Smooth muscle cell (in vitro differentiated cells): Measurements from ENCODE around the gene MINAR1. TPM values are rescaled to one million over a fixed set of nuclear protein-coding genes. Genes with fewer than 3 reads are reported as not detected.

Experiments
- DNase-seq: peaks from one replicate; lab custom pipeline; 2025; ENCODE audit not compliant: unreplicated experiment; lab: John Stamatoyannopoulos, UW
- H2AFZ ChIP-seq: fragments of 200-600 bp; sonication (generic); 2 replicates; pipeline ENCODE4 v1.6.0; 2016; ENCODE audit warnings: antibody characterized with exemption, low read depth, mild to moderate bottlenecking
- H3F3A ChIP-seq: fragments of 200-600 bp; sonication (generic); 2 replicates; pipeline ENCODE4 v1.6.0; 2017; ENCODE audit warnings: antibody characterized with exemption, low read depth
- H3K27ac ChIP-seq: fragments of 200-600 bp; sonication (generic); 2 replicates; pipeline ENCODE4 v1.5.1; 2016; ENCODE audit warnings: low read depth, mild to moderate bottlenecking
- H3K27me3 ChIP-seq: fragments of 200-600 bp; sonication (generic); 2 replicates; pipeline ENCODE4 v1.6.1; 2016; ENCODE audit warnings: low read depth, mild to moderate bottlenecking
- H3K36me3 ChIP-seq: fragments of 200-600 bp; sonication (generic); 2 replicates; pipeline ENCODE4 v1.5.1; 2016; ENCODE audit warnings: low read depth
- H3K4me1 ChIP-seq: fragments of 200-600 bp; sonication (generic); 2 replicates; pipeline ENCODE4 v1.5.1; 2016; ENCODE audit warnings: low read depth
- H3K4me2 ChIP-seq: fragments of 200-600 bp; sonication (generic); 2 replicates; pipeline ENCODE4 v1.6.0; 2016; ENCODE audit warnings: mild to moderate bottlenecking
- H3K4me3 ChIP-seq: fragments of 200-600 bp; sonication (generic); 2 replicates; pipeline ENCODE4 v1.5.1; 2016; ENCODE audit warnings: mild to moderate bottlenecking
- H3K79me2 ChIP-seq: fragments of 200-600 bp; sonication (generic); 2 replicates; pipeline ENCODE4 v1.6.0; 2016; ENCODE audit warnings: low read depth, mild to moderate bottlenecking
- H3K9ac ChIP-seq: fragments of 200-600 bp; sonication (generic); 2 replicates; pipeline ENCODE4 v1.6.0; 2016; ENCODE audit warnings: low read depth
- H3K9me3 ChIP-seq: fragments of 200-600 bp; sonication (generic); replicated peaks from 2 replicates; pipeline ENCODE4 v1.5.1; 2016; ENCODE audit warnings: low read depth
- H4K20me1 ChIP-seq: fragments of 200-600 bp; sonication (generic); 2 replicates; pipeline ENCODE4 v1.6.0; 2016; ENCODE audit warnings: low read depth
- WGBS: methylation state at CpG from one replicate; pipeline ENCODE4 v1.1.7; 2016; ENCODE audit warnings: low lambda C conversion rate; 5-methylcytosine and 5-hydroxymethylcytosine counted together
- polyA plus RNA-seq: library from polyadenylated mRNA; unstranded; fragments of >200 nt; fragmentation: Nextera tagmentation; extraction: Ambion mirVana; gene quantifications from 2 replicates; pipeline ENCODE4 v1.2.1, GENCODE V29; 2016
- total RNA-seq: library from RNA; depleted of rRNA; stranded (reverse); fragments of >200 nt; gene quantifications from 2 replicates; pipeline ENCODE4 v1.2.3, GENCODE V29; 2014
- TF ChIP-seq, protein P1 (sequence below): fragments of 200-600 bp; sonication (generic); IDR thresholded peaks from 2 replicates; pipeline ENCODE4 v1.5.1; 2017; ENCODE audit warnings: borderline replicate concordance, mild to moderate bottlenecking, antibody characterized with exemption; ENCODE audit not compliant: insufficient read depth, poor library complexity, severe bottlenecking

Gene MINAR1
- total and polyA plus RNA-seq, 2 experiments from 2014 or later, result 4.9 to 21.3 TPM

DNA sequence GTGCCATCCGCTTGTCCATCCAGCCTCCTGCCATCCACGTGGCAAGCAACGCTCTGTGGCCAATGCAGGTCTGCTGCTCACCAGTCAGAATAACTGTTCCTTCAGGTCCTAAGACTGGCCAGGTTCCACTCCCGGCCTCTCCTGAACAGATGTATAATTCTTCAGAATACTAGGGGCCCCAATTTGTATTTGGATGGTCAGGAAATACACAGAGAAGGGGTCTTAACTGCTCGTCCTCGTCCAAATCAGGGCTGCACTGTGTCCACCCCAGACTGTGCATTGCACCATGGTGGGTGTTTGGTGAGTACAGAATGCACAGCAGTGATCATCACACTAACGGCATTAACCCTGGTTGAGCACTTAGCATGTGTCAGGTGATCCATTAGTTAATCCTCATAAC lies 46.0 kb downstream of the MINAR1 start:
- no peak overlapping the region for H2AFZ ChIP-seq
- no peaks in the 10 kb centered on the region for H3K27me3 ChIP-seq
- no peak overlapping the region for H3K4me3 ChIP-seq
- H3F3A ChIP-seq, result no peaks in the 10 kb centered on the region
- WGBS, result 95% methylated on average over 7 of the region's 7 CpGs
- no peak overlapping the region for H3K4me2 ChIP-seq
- no peaks in the 10 kb centered on the region for H4K20me1 ChIP-seq
- no peak for DNase-seq
- no peaks in the 10 kb centered on the region for H3K9me3 ChIP-seq
- H3K36me3 ChIP-seq, result no peaks in the 10 kb centered on the region
- TF ChIP-seq, protein P1, sequence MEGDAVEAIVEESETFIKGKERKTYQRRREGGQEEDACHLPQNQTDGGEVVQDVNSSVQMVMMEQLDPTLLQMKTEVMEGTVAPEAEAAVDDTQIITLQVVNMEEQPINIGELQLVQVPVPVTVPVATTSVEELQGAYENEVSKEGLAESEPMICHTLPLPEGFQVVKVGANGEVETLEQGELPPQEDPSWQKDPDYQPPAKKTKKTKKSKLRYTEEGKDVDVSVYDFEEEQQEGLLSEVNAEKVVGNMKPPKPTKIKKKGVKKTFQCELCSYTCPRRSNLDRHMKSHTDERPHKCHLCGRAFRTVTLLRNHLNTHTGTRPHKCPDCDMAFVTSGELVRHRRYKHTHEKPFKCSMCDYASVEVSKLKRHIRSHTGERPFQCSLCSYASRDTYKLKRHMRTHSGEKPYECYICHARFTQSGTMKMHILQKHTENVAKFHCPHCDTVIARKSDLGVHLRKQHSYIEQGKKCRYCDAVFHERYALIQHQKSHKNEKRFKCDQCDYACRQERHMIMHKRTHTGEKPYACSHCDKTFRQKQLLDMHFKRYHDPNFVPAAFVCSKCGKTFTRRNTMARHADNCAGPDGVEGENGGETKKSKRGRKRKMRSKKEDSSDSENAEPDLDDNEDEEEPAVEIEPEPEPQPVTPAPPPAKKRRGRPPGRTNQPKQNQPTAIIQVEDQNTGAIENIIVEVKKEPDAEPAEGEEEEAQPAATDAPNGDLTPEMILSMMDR, result no peak
- no peaks in the 10 kb centered on the region for H3K79me2 ChIP-seq
- H3K9ac ChIP-seq, result no peak overlapping the region
- peaks cover 5% of the 10 kb centered on the region for H3K4me1 ChIP-seq
- no peak overlapping the region for H3K27ac ChIP-seq

DNA sequence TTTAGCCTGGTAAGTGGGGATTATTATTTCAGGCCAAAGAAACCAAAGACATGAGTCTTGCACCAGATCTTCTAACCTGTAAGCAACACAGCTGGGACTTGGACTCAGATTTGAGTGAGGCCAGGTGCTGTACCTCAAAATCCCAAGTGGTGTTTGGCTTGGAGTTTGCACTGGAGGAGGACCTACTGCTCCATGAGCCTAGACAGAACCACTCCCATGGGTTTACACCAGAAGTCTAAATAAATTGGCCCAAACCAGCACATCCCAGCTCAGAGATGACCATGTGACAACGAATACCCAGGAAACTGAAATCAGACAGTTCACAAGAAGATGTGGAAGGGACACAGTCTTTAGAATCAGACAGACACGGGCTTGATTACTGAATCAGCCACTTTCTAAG lies 47.5 kb downstream of the MINAR1 start:
- H3K4me1 ChIP-seq, result no peaks in the 10 kb centered on the region
- no peak overlapping the region for H2AFZ ChIP-seq
- no peak overlapping the region for H3K9ac ChIP-seq
- no peaks in the 10 kb centered on the region for H3K9me3 ChIP-seq
- H4K20me1 ChIP-seq, result no peaks in the 10 kb centered on the region
- H3K79me2 ChIP-seq, result no peaks in the 10 kb centered on the region
- no peak for DNase-seq
- no peaks in the 10 kb centered on the region for H3F3A ChIP-seq
- H3K27me3 ChIP-seq, result no peaks in the 10 kb centered on the region
- no peak overlapping the region for H3K27ac ChIP-seq
- no peak overlapping the region for H3K4me3 ChIP-seq
- 82% methylated on average over 2 of the region's 2 CpGs for WGBS
- no peak overlapping the region for H3K4me2 ChIP-seq
- H3K36me3 ChIP-seq, result no peaks in the 10 kb centered on the region
- TF ChIP-seq, protein P1, result no peak

DNA sequence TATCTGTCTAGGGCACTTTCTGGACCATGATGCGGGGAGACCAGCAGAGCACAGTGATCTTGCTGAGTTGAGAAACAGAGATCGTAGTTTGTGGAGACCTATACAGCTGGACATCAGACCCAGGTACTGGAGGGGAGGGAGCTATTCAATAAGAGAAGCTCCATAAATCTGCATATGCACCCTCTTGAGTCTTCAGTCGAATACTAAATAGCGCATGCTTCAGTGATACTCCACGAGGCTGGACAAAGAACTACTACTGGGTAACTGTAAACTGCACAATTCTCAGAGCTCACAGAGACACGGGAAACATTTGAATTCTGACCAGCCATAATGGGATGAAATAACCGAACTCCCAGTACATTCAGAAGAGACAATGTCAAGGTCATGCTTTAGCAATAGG lies 49.7 kb downstream of the MINAR1 start:
- Histone ChIP-seq H4K20me1 (no peaks in the 10 kb centered on the region), H3F3A (no peaks in the 10 kb centered on the region), H3K9me3 (no peaks in the 10 kb centered on the region), H3K4me3 (no peak overlapping the region), H3K79me2 (no peaks in the 10 kb centered on the region), H3K9ac (no peak overlapping the region), H3K36me3 (no peaks in the 10 kb centered on the region), H3K4me2 (no peak overlapping the region), H3K4me1 (no peaks in the 10 kb centered on the region), H3K27me3 (no peaks in the 10 kb centered on the region), H3K27ac (no peak overlapping the region), H2AFZ (no peak overlapping the region)
- no peak for DNase-seq
- WGBS, result 84% methylated on average over 7 of the region's 7 CpGs
- TF ChIP-seq, protein P1, result no peak

Other genes with a start within 250 kb of the MINAR1 start
- 0.04 TPM in 1 of 2 replicates, not detected in the other for gene ANKRD34C, start 149.6 kb upstream of the MINAR1 start, total RNA-seq
- not detected in 2 replicates for gene ANKRD34C, start 149.6 kb upstream of the MINAR1 start, polyA plus RNA-seq
- 222 and 229 TPM in 2 replicates for gene TMED3, start 121.2 kb upstream of the MINAR1 start, total RNA-seq
- 228 and 251 TPM in 2 replicates for gene TMED3, start 121.2 kb upstream of the MINAR1 start, polyA plus RNA-seq